Kidney (tissue), 22 donors: ENCODE data around the gene ALOX5AP. TPM values are rescaled to one million over a fixed set of nuclear protein-coding genes. Genes with fewer than 3 reads are reported as not detected.

ENCODE experiments used
- DNase-seq, 5 donors: peaks; one replicate each; pipeline ENCODE4 v3.0.0-alpha.2; 2013 to 2020
- FAIRE-seq: peaks from 2 replicates; lab custom pipeline; 2012; peaks lifted over from hg19 to GRCh38; lab: Jason Lieb, UNC
- H3K27ac ChIP-seq, 2 donors: one replicate each; pipeline ENCODE4 v1.7.0; 2013; ENCODE audit warnings: low read depth in 2 of 2, low read length in 2 of 2, inconsistent platforms in 1 of 2
- H3K27me3 ChIP-seq: one replicate; pipeline ENCODE4 v1.7.1; 2013; ENCODE audit warnings: low read length, inconsistent platforms; ENCODE audit not compliant: control insufficient read depth, insufficient read depth
- H3K36me3 ChIP-seq, 3 donors: one replicate each; pipeline versions ENCODE4 v1.7.0 to v1.7.1; 2013; ENCODE audit warnings: low read length in 3 of 3, control low read depth in 1 of 3, inconsistent platforms in 1 of 3; ENCODE audit not compliant: insufficient read depth in 3 of 3, control insufficient read depth in 2 of 3
- H3K4me1 ChIP-seq, 3 donors: one replicate each; pipeline versions ENCODE4 v1.7.0 to v1.7.1; 2013; ENCODE audit warnings: low read length in 3 of 3, inconsistent platforms in 1 of 3, low read depth in 1 of 3; ENCODE audit not compliant: control insufficient read depth in 2 of 3, insufficient read depth in 2 of 3
- H3K4me3 ChIP-seq, 3 donors: one replicate each; pipeline versions ENCODE4 v1.7.0 to v1.8.1; 2013; ENCODE audit warnings: low read length in 3 of 3, control low read depth in 1 of 3, inconsistent platforms in 1 of 3
- H3K9ac ChIP-seq, 3 donors: one replicate each; pipeline versions ENCODE4 v1.7.0 to v1.7.1; 2013; ENCODE audit warnings: low read length in 3 of 3, control low read depth in 1 of 3, inconsistent platforms in 1 of 3
- H3K9me3 ChIP-seq, 3 donors: one replicate each; pipeline versions ENCODE4 v1.7.0 to v1.7.1; 2013; ENCODE audit warnings: low read length in 3 of 3, control low read depth in 1 of 3, inconsistent platforms in 1 of 3; ENCODE audit not compliant: control insufficient read depth in 2 of 3, insufficient read depth in 1 of 3
- CTCF ChIP-seq: IDR thresholded peaks from 3 replicates; pipeline ENCODE4 v1.5.1; 2012; ENCODE audit warnings: mild to moderate bottlenecking, moderate library complexity, borderline replicate concordance; ENCODE audit not compliant: insufficient read depth; ENCODE audit errors: extremely low read depth
- intact Hi-C: fragments of 100-400 bp; cut with DNase I; formaldehyde crosslinking; loops from one replicate; pipeline ENCODE4 v1.11.1; 2022
- long read RNA-seq, 10 donors: library from polyadenylated mRNA in 1 of 10; unstranded in 1 of 10; transcript quantifications; one replicate each; pipeline ENCODE4 v2.0.0 and lab custom pipeline, GENCODE V29; 2021 to 2026
- polyA plus RNA-seq: library from polyadenylated mRNA; stranded (reverse); fragments of 350-450 nt; fragmentation: Illumina TruSeq; extraction: RNeasy Lipid Tissue Mini Kit (QIAGEN cat#74804); gene quantifications from one replicate; pipeline ENCODE4 v1.2.3, GENCODE V29; 2014; ENCODE audit warnings: low read depth, low replicate concordance; ENCODE audit not compliant: insufficient read depth
- total RNA-seq: library from RNA; stranded (reverse); fragmentation: NEBNext Ultra II Directional; extraction: Animal tissue kit (Norgen Biotek cat#: 25700); gene quantifications from one replicate; pipeline ENCODE4 v1.2.1, GENCODE V29; 2021
- donor health status: control.
- donor health status: control.
- donor health status: control.
- donor health status: control.
- donor health status: control.
- donor health status: DM: yes; HTN: yes; CAD: no.
- donor health status: Normal renal cell carcinoma (clear cell type).

The ALOX5AP gene
- total RNA-seq, result 25.0 TPM
- polyA plus RNA-seq, result 15.4 TPM
- long read RNA-seq, donor 1, result 0 reads
- long read RNA-seq, donor 2, partial matches to known transcripts, result 0 of 4 reads
- long read RNA-seq, donor 2, other reads (novel, unspliced or antisense), result 0 of 4 reads
- long read RNA-seq, donor 3, partial matches to known transcripts, result 0 of 1 reads
- long read RNA-seq, donor 3, other reads (novel, unspliced or antisense), result 0 of 1 reads
- long read RNA-seq, donor 4, partial matches to known transcripts, result 0 of 1 reads
- long read RNA-seq, donor 4, other reads (novel, unspliced or antisense), result 0 of 1 reads
- long read RNA-seq, donor 5, result 0 reads
- long read RNA-seq, donor 6, transcript ALOX5AP-201 (5 exons, 904 nt), result major isoform, 5 of 5 reads
- long read RNA-seq, donor 6, partial matches to known transcripts, result 0 of 5 reads
- long read RNA-seq, donor 6, other reads (novel, unspliced or antisense), result 0 of 5 reads
- long read RNA-seq, donor 7, transcript ALOX5AP-201 (5 exons, 904 nt), result major isoform, 8 of 8 reads
- long read RNA-seq, donor 7, partial matches to known transcripts, result 0 of 8 reads
- long read RNA-seq, donor 7, other reads (novel, unspliced or antisense), result 0 of 8 reads
- long read RNA-seq, donor 8, partial matches to known transcripts, result 0 of 3 reads
- long read RNA-seq, donor 8, other reads (novel, unspliced or antisense), result 0 of 3 reads
- long read RNA-seq, donor 9, result 0 reads
- long read RNA-seq, donor 10, partial matches to known transcripts, result 0 of 1 reads
- long read RNA-seq, donor 10, other reads (novel, unspliced or antisense), result 0 of 1 reads

- no peak within 1 kb of the TSS for H3K27ac ChIP-seq
- H3K4me1 ChIP-seq, result no peaks in the 10 kb centered on the region
- intact Hi-C loops, result no loop called here
- no peak for DNase-seq
- H3K9me3 ChIP-seq, result no peaks in the 10 kb centered on the region
- H3K4me3 ChIP-seq, result no peak within 1 kb of the TSS
- no peak for FAIRE-seq
- H3K36me3 ChIP-seq, result no peaks in the 10 kb centered on the region
- no peaks in the 10 kb centered on the region for H3K27me3 ChIP-seq
- H3K9ac ChIP-seq, result no peak within 1 kb of the TSS
- no peak for TF ChIP-seq CTCF
These were observed at the start of gene ALOX5AP for GRCh38 chr13:30735025-30735871. Gene ALOX5AP (plus strand): TSS chr13:30735543. CDS start chr13:30735606, 63 bp downstream.

- H3K4me1 ChIP-seq, result no peaks in the 10 kb centered on the region
- no peak overlapping the region for H3K27ac ChIP-seq
- TF ChIP-seq CTCF, result no peak
- no peak for DNase-seq
- H3K9ac ChIP-seq, result no peak overlapping the region
- intact Hi-C loops, result no loop called here
- H3K36me3 ChIP-seq, result no peaks in the 10 kb centered on the region
- FAIRE-seq, result no peak
- H3K9me3 ChIP-seq, result no peaks in the 10 kb centered on the region
- H3K27me3 ChIP-seq, result no peaks in the 10 kb centered on the region
- H3K4me3 ChIP-seq, result no peak overlapping the region
These were observed 49.4 kb upstream of the ALOX5AP start for GRCh38 chr13:30685987-30686386.

- Histone ChIP-seq H3K9ac (no peak overlapping the region), H3K4me3 (no peak overlapping the region), H3K36me3 (no peaks in the 10 kb centered on the region), H3K9me3 (no peaks in the 10 kb centered on the region), H3K4me1 (no peaks in the 10 kb centered on the region), H3K27ac (no peak overlapping the region), H3K27me3 (no peaks in the 10 kb centered on the region)
- intact Hi-C loops, result no loop called here
- no peak for TF ChIP-seq CTCF
- FAIRE-seq (no peak), DNase-seq (no peak)
These were observed 47.7 kb upstream of the ALOX5AP start for GRCh38 chr13:30687601-30688000.
